Uterus (tissue), 4 donors: ENCODE results near the gene C1QB. TPM values are rescaled to one million over a fixed set of nuclear protein-coding genes. Genes with fewer than 3 reads are reported as not detected.
A peak's percentile ranks its signal among the peaks of the same experiment; 100 is the strongest.

Experiments
- DNase-seq, 2 donors: peaks; one replicate each; pipeline ENCODE4 v3.0.0-alpha.2; 2019 to 2020
- H3K27ac ChIP-seq, 2 donors: fragments of 200-600 bp; sonication (generic); 1 replicate in 1 of 2; 2 replicates in 1 of 2; pipeline ENCODE4 v1.5.1; 2016 to 2018
- H3K27me3 ChIP-seq, 2 donors: fragments of 200-600 bp; sonication (generic); one replicate each; pipeline ENCODE4 v1.5.1; 2018 to 2019; ENCODE audit warnings: control low read depth in 1 of 2
- H3K36me3 ChIP-seq, 2 donors: fragments of 200-600 bp; sonication (generic); one replicate each; pipeline ENCODE4 v1.5.1; 2019; ENCODE audit warnings: control low read depth in 1 of 2
- H3K4me1 ChIP-seq, 2 donors: fragments of 200-600 bp; sonication (generic); one replicate each; pipeline ENCODE4 v1.5.1; 2018 to 2019; ENCODE audit warnings: control low read depth in 1 of 2
- H3K4me3 ChIP-seq, 2 donors: fragments of 200-600 bp; sonication (generic); 1 replicate in 1 of 2; 2 replicates in 1 of 2; pipeline ENCODE4 v1.5.1; 2018 to 2019; ENCODE audit warnings: mild to moderate bottlenecking in 1 of 2
- H3K9me3 ChIP-seq, 2 donors: fragments of 200-600 bp; sonication (generic); one replicate each; pipeline ENCODE4 v1.5.1; 2019; ENCODE audit warnings: control low read depth in 1 of 2
- CTCF ChIP-seq, 4 experiments: fragments of 200-600 bp in 2 of 4; fragments of 450-650 bp in 2 of 4; sonication (generic) in 2 of 4; IDR thresholded peaks; one replicate each; pipeline ENCODE4 v1.5.1; 2016 to 2019; ENCODE audit warnings: antibody characterized with exemption in 4 of 4, mild to moderate bottlenecking in 2 of 4, moderate library complexity in 1 of 4
- POLR2A ChIP-seq, 2 donors: fragments of 450-650 bp; IDR thresholded peaks; one replicate each; pipeline ENCODE4 v1.6.1; 2016; ENCODE audit warnings: antibody characterized with exemption in 2 of 2, mild to moderate bottlenecking in 1 of 2, moderate library complexity in 1 of 2
- intact Hi-C: fragments of 100-400 bp; cut with DNase I; formaldehyde crosslinking; loops from one replicate; pipeline ENCODE4 v1.15.1; 2023; ENCODE audit warnings: low total_unique reads
- total RNA-seq, 4 donors: library from RNA; depleted of rRNA in 3 of 4; stranded (reverse); fragments of >200 nt in 3 of 4; gene quantifications; one replicate each; pipeline versions ENCODE4 v1.1.0 to v1.2.4, GENCODE V29; 2014 to 2023
- donor health status: DM: yes; HTN: yes; CAD: no.

The C1QB gene
- total RNA-seq, 4 donors from 2014 or later: 22.3 to 183 (median 32.0) TPM

GRCh38 chr1:22611530-22611947, 41.5 kb upstream of the C1QB start:
- intact Hi-C loops: no loop called here
- H3K27me3 ChIP-seq: no peaks in the 10 kb centered on the region
- no peaks in the 10 kb centered on the region for H3K9me3 ChIP-seq
- DNase-seq: peak in 1 of 2 donors; percentile 21
- TF ChIP-seq CTCF (IDR thresholded peaks at IDR 0.05): no peak
- no peak for TF ChIP-seq POLR2A (IDR thresholded peaks at IDR 0.05)
- no peaks in the 10 kb centered on the region for H3K36me3 ChIP-seq
- no peak overlapping the region for H3K27ac ChIP-seq
- no peaks in the 10 kb centered on the region for H3K4me1 ChIP-seq
- H3K4me3 ChIP-seq: no peak overlapping the region

- DNase-seq: no peak
- no peak for TF ChIP-seq CTCF (IDR thresholded peaks at IDR 0.05)
- no peak for TF ChIP-seq POLR2A (IDR thresholded peaks at IDR 0.05)
- no peaks in the 10 kb centered on the region for H3K36me3 ChIP-seq
- intact Hi-C loops: no loop called here
- no peaks in the 10 kb centered on the region for H3K27me3 ChIP-seq
- no peaks in the 10 kb centered on the region for H3K9me3 ChIP-seq
- H3K4me1 ChIP-seq: no peaks in the 10 kb centered on the region
- no peak overlapping the region for H3K27ac ChIP-seq
- H3K4me3 ChIP-seq: no peak overlapping the region
These were observed 40.1 kb upstream of the C1QB start for GRCh38 chr1:22612671-22613571.

GRCh38 chr1:22613572-22613918, 39.5 kb upstream of the C1QB start:
- no peak overlapping the region for H3K27ac ChIP-seq
- intact Hi-C loops: no loop called here
- H3K4me1 ChIP-seq: no peaks in the 10 kb centered on the region
- no peak for DNase-seq
- H3K36me3 ChIP-seq: no peaks in the 10 kb centered on the region
- no peak for TF ChIP-seq CTCF (IDR thresholded peaks at IDR 0.05)
- TF ChIP-seq POLR2A (IDR thresholded peaks at IDR 0.05): no peak
- H3K9me3 ChIP-seq: no peaks in the 10 kb centered on the region
- H3K27me3 ChIP-seq: no peaks in the 10 kb centered on the region
- H3K4me3 ChIP-seq: no peak overlapping the region

GRCh38 chr1:22613951-22614350, 39.1 kb upstream of the C1QB start:
- DNase-seq: no peak
- H3K27me3 ChIP-seq: no peaks in the 10 kb centered on the region
- intact Hi-C loops: no loop called here
- no peaks in the 10 kb centered on the region for H3K4me1 ChIP-seq
- H3K9me3 ChIP-seq: no peaks in the 10 kb centered on the region
- H3K4me3 ChIP-seq: no peak overlapping the region
- H3K36me3 ChIP-seq: no peaks in the 10 kb centered on the region
- H3K27ac ChIP-seq: no peak overlapping the region
- no peak for TF ChIP-seq POLR2A (IDR thresholded peaks at IDR 0.05)
- TF ChIP-seq CTCF (IDR thresholded peaks at IDR 0.05): no peak

GRCh38 chr1:22615886-22616285, 37.1 kb upstream of the C1QB start:
- H3K4me1 ChIP-seq: no peaks in the 10 kb centered on the region

More at GRCh38 chr1:22615886-22616285, 37.1 kb upstream of the C1QB start:
- H3K4me3 ChIP-seq: no peak overlapping the region
- intact Hi-C loops: no loop called here
- no peak for DNase-seq
- no peaks in the 10 kb centered on the region for H3K27me3 ChIP-seq
- H3K9me3 ChIP-seq: no peaks in the 10 kb centered on the region
- no peaks in the 10 kb centered on the region for H3K36me3 ChIP-seq
- no peak overlapping the region for H3K27ac ChIP-seq
- no peak for TF ChIP-seq CTCF (IDR thresholded peaks at IDR 0.05)
- TF ChIP-seq POLR2A (IDR thresholded peaks at IDR 0.05): no peak
